ENCODE measurements around the gene MED13L.
A peak's percentile ranks its signal among the peaks of the same experiment; 100 is the strongest.

MED13L gene

DNA sequence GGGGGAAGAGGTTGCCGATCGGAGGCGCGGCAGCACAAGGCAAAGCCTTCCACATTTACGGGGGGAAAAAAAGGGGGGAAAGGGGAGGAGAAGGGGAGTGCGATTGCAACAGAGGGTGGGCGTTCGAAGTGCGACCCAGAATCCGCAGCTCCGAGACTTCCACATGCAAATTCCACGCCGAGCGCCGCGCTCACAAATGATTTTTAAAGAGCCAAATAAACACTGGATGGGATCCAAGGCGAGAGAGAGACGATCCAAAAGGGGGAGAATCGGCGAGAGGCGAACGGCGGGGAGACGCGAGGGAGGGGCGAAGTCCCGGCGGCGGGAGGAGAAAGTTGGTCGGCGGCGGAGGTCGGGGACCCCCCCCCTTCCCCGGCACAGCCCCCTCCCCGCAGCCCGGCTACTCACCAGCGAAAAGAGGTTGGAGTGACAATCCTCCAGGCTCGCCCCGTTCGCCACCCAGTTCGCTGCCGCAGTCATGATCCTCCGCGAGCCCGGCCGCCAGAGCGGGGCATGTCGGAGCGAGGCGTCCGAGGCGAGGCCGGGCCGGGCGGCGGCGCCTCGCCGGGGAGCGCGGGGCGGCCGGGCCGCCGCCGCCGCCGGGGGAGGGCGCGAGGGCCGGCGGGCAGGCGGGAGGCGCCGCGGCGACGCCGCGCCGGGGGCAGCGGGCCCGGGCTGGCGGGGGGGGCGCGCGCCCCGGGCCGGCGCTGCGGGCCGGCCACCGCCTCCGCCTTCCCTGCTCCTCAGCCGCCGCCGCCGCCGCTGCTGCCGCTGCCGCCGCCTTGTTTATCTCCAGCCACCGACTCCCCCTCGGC is 634 bp downstream of the MED13L start:
- DNase-seq: peak; percentile 75

DNA sequence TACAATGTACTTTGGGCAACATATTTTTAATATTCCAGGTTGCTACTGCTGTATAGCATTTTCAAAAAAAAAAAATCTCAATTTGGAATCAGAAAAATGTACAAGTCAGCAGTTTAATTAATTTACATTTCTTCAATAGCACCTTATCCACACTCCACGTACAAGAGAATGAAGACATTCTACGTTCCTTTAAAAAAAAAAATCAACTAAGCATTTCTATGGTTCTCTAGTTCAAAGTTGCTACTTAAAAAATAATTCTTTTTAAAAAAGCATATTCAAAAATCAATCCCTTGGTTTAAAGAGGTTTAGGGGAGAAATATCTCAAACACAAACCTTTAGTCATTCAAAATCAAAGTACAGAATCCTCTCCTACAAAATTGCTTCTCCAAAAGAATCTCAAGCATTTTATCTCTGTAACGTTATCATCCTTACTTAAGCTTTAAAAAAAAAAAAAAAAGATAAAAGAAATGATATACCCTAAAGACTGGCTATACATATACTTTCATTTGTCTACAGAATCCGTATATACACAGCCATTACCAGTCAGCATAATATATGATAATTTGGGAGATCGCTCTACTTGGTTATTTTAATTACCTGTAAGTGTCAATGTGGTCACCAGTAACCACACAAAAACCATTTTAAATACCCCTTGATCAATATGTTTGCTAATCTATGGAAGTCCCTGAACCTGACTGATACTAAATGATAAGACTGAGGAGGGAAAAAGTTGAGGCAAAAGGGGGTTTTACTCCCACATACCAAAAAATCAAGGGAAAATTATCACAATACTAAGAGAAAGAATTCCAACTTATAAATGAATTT is 2.7 kb downstream of the MED13L start:
- DNase-seq: no peak

DNA sequence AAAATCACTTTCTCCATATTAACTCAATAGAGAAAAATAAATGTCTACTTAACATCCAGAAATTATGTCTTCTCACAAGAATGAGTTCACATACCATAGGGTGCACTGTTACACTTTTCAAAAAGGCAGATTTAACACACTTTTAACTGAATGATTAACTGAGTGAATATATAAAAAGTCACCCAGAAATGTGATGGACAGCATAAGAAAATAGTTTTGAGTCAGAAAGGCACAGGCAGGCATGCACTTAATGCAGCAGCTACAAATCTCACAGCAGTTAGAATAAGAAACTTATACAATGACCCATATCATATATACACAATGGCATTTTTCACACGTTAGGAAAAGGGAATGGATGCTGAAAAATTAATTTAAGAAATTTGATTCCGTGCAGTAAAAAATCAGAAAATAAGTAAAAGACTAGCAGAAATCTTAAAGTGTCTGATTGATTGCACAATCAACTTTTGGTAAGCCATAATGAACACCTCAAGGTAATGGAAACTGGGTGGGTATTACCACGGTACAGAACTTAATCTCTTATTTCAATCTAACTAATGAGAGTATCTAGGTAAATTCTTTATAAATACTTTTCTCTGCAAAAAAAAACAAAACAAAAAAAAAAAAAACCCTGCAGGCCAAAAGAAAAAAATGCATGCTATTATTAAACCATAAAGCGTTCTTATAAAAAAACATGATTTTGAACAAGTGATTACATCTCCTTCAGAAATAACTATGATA is 3.5 kb downstream of the MED13L start:
- DNase-seq: no peak

DNA sequence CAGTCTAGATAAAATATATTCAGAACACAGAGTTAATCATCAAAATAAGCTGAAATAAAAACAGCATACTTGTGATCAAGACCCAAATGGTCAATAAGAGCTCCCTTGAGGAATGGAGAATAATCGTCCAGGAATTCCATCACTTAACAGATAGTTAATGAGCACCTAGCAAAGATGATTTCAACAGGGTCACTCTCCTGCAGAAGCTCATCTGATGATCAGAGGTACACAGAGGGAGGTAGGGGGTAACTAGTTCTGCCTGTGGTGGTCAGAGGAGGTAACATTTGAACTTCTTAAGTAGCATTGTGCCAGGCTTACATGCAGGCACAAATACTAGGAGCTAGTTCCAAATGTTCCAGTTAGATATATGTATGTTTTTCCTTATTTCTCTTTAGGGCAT is 9.5 kb downstream of the MED13L start:
- no peak for DNase-seq

DNA sequence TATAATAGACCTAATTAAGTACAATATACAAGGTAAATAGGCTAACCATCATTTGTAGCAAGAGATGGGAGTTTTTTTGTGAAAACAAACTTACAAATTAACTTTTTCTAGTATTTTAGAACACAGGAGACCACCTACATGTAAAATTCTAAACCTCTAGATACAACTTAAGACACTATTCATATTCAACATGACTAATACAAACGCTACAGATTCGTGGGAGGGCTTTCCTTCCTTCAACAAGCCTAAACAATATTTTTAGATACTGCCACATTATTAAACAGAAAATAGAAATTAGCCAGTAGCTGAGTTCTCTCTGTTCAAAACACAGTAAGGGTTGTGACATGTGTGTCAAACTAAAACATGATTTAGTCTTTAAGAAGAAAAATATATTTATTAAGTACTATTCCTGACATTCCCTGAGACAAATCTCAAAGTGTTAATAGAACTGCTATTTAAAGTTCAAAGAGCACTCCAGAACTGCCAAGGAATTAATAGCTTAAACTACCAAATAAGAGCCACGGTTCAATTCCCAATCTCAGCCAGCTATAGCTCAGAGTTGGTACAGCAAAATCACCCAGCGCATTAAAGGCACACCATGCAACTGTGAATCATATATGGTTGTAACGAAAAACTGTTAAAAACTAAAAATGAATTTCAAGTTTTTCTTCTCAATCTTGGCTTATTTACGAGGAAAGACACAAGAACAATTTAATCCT is 10.7 kb downstream of the MED13L start:
- DNase-seq: no peak

DNA sequence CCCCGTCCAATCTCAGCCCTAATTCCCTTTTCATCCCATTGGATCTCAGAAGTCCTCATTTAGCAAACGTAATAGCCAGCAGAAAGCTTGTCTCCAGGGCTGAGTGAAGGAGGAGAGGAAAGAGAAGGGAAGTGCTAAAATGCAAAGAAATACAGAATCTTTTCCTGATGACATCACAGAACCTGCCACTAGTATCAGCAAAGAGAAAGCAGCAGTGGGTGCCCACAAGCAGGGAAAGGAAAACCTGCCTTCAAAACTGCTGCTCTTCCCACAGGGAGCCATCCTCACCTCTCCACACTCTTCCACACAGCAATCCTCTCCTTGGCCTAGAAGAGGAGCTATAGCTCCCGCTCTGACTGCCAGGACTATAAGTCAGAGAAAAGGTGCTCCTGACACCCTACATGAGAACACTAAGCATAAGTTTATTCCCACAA is 11.3 kb downstream of the MED13L start:
- no peak for DNase-seq

DNA sequence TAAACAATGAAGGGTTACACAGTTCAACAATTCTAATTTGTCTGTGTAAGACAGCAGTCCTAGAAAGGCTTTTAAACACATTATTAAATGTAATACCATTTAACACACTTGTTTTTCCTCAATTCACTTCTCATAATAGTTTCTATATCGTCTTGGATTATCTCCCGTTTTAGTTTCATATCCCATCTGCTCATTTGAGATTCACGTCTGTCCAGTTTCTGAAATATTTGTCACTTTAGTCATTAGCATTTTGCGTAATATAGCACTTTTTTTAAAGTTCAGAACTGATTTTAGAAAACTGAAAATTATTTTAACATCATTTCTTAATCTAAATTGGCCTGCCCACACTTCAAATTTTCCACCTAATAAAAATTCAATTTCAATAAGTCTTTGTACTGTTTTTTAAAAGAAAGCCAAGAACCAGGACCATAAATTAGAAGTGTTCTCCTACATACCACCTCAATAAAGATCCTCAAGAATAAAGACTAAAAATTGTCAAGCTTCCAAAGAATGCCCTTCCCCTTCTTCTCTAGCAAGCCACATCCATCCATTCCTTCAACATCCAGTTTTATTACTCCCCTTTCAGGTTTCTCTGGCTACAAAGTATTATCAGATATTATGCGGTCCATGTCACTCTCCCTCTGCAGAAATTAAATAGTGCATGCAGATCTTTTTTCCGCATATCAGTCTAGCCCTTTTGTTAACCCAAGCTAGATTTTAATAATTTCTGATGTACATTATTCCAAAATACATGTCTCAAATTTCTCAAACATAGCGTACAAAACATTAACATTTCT is 11.9 kb downstream of the MED13L start:
- no peak for DNase-seq

DNA sequence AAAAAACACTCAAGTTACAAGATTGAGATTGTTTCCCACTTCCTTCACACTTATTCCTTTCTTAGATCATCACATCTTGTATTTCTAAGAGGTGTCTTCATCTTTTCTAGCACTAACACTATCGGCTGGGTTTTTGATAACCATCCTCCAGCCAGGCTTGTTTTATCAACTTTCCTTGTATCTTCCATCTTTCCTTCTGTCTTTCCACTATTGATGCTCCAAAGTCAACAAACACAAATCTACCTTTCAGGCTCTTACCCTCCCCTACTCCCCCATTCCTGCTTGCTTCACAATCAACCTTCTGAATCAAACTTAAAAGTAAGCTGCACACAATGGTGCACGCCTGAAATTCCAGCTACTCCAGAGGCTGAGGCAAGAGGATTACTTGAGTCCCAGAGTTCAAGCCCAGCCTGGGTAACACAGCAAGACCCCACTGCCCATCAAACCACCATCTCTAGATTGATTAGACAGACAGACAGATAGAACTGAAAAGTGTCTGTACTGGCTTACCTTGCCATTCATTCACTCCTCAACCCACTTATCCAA is 12.9 kb downstream of the MED13L start:
- DNase-seq: no peak

DNA sequence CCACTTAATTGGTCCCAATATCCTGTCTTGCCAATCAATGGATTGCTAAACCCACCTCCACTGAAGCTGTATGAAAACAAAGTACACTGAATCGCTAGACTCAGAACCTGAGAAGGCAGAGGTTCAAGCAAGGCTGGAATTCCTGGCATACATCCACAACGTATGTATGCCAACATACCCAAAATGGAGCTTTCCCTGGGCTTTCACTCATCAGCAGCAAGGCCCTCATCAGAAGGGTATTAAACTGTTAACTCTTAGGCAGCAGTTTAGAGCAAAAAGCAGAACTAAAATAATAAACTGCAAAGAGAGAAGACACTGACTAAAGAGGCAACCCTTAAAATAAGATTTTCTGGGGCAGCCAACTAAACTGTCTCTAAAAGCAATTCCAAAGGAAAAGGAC is 13.6 kb downstream of the MED13L start:
- no peak for DNase-seq

DNA sequence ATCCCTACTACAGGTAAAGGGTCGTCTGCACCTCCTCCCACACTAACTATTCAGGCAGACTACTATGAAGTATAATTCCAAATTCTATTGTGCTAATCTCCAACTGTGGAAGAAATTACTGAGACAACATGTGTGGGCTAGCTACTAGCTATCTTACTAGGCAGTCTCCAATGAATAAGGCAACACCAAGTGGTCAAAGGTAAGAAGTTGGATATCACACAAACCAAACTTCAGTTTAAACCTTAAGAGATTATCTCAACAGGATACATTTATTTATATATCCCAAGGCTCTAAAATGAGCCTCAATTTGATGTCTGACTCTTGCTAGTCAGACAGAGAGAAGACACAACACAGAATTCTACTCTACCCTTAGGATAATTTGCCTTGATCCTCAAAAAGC is 14.1 kb downstream of the MED13L start:
- no peak for DNase-seq

DNA sequence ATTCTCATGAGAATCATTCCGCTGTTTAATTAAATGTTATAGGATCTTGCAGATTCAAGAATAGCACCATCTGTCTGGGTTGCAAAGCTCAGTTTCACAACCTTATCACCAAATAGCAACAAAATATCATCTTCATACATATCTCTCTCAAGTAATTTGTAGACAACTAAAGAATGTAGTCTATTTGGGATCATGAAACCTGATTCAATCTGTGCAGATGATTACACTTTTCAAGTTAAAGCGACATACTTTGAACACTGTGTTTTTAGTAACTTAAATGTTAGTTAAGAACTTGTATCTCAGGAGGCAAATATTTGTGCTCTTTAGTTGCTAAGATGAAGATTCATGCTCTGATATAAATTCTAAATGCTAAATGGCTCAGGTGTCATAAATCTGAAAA is 14.8 kb downstream of the MED13L start:
- no peak for DNase-seq

DNA sequence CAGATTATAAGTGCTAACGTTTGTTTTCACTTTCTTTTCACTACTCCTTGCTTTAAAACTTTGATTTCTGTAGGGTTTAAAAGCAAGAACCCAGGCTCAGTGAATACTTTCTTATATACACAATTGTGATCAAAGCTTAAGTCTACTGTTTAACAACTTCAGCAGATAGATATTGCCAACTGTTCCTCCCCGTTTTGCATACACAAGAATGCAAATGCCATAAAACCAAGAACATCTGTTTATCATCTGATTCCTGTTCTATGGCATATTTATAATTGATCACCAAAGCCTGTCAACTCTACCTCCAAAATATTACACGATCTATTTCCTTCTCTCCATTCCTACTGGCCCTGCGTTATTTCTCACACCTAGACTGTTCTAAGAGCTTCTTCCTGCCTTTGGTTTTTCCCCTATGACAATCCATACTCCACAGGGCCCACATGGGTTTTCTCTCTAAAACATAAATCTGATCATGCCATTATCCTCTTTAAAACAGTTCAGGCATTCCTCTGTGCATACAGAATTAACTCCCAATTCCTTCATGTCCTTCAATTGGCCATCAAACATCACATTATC is 15.9 kb downstream of the MED13L start:
- no peak for DNase-seq

DNA sequence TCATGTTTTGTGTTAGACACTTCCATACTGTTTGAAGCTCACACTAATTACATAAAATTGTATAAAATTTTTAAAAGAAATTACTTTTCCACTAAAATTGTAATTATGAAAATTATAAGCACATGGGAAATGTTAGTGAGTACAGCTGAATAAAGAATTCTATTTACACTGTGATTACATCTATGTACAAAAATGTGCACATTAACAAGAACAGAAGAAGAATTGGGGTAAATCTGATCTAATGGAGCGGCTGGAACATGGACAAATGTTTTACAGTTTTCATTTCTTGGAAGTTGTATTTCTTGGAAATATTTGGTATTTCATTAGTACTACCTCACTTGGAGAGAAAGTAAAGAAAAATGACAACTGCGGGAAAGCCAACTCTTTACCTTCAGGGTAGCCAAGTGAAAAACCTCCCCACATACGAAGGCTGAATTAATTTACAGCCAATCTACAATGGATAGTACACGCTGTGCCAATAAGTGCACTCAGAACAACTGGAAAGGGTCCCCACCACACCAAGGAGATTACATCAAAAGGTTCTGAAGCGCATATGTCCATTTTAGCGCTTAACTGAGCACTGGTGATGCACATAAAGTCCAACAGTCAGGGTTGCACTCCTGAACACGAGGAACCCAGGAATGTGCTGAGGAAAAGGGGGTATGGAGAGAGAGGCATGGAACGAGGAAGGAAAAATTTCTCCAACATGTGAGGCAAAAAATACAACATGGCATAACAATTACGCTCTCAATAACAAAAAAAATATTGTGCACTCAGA is 17.5 kb downstream of the MED13L start:
- no peak for DNase-seq

DNA sequence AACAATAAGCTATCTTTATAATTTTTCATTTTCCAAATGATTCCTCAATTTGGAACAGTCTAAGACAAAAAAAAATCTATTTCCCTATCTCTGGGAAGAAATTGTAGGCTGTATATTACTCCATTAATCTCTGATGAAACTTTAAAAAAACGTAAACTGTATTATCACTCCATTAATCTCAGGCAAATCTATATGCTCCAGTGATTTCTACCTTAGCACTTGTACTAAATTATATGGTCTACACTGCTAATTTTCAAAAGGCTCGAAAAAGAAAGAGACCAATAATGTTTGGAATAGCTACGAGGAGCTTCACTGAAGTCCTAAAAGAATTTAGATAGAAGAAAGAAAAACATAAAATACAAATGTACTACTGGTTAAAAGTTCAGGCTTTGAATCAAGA is 19.7 kb downstream of the MED13L start:
- no peak for DNase-seq

DNA sequence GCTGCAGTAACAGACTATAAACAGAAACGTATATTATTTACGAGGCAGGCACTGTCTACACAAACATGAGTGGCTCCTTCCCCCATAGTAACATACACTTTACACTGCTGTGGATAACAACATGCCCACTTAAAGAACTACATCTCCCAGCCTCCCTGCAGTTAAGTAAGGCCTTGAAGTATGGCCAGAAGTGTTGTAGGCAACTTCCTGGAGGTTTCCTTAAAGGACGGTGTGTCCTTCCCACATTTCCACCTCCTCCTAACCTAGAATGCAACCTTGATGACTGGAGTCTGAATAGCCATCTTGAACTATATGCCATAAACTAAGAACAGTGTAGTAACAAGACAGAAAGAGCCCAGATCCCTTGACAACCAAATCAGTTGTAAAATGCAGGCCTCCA is 20.3 kb downstream of the MED13L start:
- DNase-seq: no peak

DNA sequence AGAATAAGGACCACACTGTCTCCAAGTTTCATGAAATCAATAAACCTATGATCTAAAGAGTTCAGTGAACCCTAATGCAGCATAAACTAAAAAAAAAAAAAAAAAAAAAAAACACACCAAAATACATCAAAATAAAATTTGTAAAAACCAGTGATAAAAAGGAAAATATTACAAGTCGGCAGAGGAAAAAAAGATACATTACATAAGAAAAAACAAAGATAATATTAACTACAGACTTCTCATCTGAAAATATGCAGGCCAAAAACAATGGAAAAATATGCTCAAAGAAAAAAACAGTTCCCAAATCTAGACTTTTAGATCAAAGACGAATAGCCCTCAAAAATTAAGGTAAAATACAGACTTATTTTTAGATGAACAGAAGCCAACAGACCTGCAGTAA is 27.6 kb downstream of the MED13L start:
- no peak for DNase-seq

DNA sequence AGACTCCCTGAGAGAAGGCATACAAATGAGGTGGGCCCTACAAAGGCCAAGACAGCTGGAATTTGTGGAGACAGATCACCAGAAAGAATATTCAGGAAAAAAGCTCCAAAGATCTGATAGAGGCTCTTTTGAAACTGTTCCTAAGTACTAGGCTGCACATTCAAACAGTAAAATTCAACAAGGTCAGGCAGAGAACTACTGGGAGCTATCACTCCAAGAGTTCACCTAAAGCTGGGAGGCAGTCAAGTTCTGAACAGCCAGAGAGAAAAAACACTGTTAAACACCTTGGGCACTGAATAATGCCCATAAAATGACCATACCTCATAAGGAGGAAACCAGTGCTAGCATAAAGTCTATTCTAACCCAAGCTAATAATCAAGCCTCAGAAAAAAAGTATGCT is 28.6 kb downstream of the MED13L start:
- no peak for DNase-seq

DNA sequence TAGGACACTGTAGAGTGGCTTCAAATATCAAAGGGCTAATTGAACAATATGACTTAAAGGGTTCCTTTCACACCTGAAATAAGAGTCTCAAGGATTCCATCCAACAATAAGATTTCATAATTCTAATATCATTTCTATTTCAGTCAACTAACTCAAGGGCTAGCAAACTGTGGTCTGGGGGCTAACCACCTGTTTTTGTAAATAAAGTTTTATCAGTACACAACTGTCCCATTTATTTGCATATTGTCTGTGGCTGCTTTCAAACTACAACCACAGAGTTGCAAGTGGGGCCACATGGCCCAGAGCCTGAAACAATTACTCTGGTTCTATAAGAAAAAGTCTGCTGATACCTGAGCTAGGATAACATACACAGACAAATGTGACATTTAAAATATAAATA is 29.1 kb downstream of the MED13L start:
- DNase-seq: no peak

DNA sequence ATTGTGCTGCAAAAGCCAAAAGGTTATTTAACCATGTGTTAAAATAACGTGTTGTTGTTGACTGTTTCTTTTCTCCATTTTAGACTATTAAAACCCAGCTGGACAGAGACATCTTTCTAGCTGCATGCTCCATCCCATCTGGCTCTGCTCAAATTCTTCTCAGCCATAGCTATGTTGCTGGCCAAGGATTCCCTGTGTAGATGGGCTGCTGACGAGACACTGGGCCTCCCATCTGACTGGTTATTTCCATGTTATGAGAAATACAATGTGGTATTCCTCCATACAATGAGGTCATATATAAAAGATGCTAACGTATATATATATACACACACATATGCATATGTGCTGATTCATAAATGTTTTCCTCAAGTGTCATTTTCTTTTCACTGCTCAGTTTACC is 30.1 kb downstream of the MED13L start:
- DNase-seq: no peak

DNA sequence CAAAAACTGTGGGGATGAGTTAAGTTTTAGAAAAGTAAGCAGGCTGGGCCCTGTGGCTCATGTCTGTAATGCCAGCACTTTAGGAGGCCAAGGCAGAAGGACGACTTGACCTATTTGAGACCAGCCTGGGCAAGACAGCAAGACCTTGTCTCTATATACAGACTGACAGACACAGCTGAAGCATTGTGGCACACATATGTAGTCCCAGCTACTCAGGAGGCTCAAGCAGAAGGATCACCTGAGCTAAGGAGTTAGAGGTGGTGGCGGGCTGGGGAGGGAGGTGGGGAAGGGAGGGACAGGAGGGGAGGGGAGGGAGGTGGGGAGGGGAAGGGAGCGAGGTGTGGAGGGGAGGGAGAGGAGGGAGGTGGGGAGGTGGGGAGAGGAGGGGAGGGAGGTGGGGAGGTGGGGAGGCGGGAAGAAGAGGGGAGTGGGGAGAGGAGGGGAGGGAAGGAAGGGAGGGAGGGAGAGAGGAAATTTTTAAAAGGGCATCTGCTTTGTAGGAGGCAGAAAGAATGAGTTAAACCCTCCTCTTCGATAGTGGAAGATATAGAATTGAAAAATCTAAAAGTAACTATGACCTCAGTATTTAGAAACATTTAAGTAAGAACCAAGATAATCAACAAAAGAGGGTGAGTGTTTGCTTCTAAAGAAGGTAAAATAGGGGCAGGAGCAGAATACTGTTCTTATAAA is 30.9 kb downstream of the MED13L start:
- DNase-seq: no peak
